Osteoblast (primary cell): ENCODE results near the gene NCAN. TPM values are rescaled to one million over a fixed set of nuclear protein-coding genes. Genes with fewer than 3 reads are reported as not detected.
A peak's percentile ranks its signal among the peaks of the same experiment; 100 is the strongest.

Source experiments
- DNase-seq: peaks from one replicate; pipeline ENCODE4 v3.0.0; 2011; ENCODE audit warnings: low spot score, mixed read lengths; ENCODE audit not compliant: insufficient read length; ENCODE audit errors: missing footprints
- H2AFZ ChIP-seq: 2 replicates; pipeline ENCODE4 v1.6.0; 2011; ENCODE audit warnings: mild to moderate bottlenecking, low read length
- H3K27ac ChIP-seq: 2 replicates; pipeline ENCODE4 v1.5.1; 2011; ENCODE audit warnings: mild to moderate bottlenecking, low read depth, low read length, moderate library complexity
- H3K27me3 ChIP-seq: 2 replicates; pipeline ENCODE4 v1.6.0; 2012; ENCODE audit warnings: mild to moderate bottlenecking, control low read depth, inconsistent platforms, low read length, moderate library complexity; ENCODE audit not compliant: insufficient read depth
- H3K36me3 ChIP-seq: 2 replicates; pipeline ENCODE4 v1.5.1; 2011; ENCODE audit warnings: mild to moderate bottlenecking, low read length, control low read depth, moderate library complexity; ENCODE audit not compliant: insufficient read depth
- H3K4me1 ChIP-seq: 2 replicates; pipeline ENCODE4 v1.5.1; 2011; ENCODE audit warnings: mild to moderate bottlenecking, low read length, control low read depth, moderate library complexity; ENCODE audit not compliant: insufficient read depth
- H3K4me2 ChIP-seq: 2 replicates; pipeline ENCODE4 v1.6.0; 2011; ENCODE audit warnings: mild to moderate bottlenecking, low read length; ENCODE audit not compliant: insufficient read depth
- H3K4me3 ChIP-seq: fragments of 200-600 bp; sonication (generic); 3 replicates; pipeline ENCODE4 v1.5.1; 2012; ENCODE audit warnings: mild to moderate bottlenecking, low read length, inconsistent platforms; ENCODE audit not compliant: insufficient read depth
- H3K79me2 ChIP-seq: 2 replicates; pipeline ENCODE4 v1.6.0; 2012; ENCODE audit warnings: mild to moderate bottlenecking, low read length, control low read depth, inconsistent platforms; ENCODE audit not compliant: insufficient read depth
- H3K9me3 ChIP-seq: 2 replicates; pipeline ENCODE4 v1.5.1; 2011; ENCODE audit warnings: low read depth, low read length, control low read depth
- H4K20me1 ChIP-seq: 2 replicates; pipeline ENCODE4 v1.6.0; 2012; ENCODE audit warnings: mild to moderate bottlenecking, low read length, control low read depth; ENCODE audit not compliant: insufficient read depth
- total RNA-seq: library from RNA; depleted of rRNA; stranded (reverse); fragments of >200 nt; gene quantifications from 2 replicates; pipeline ENCODE4 v1.2.3, GENCODE V29; 2012
- TF ChIP-seq, protein P1 (sequence below): IDR thresholded peaks from 2 replicates; pipeline ENCODE4 v1.5.1; 2011; ENCODE audit warnings: mild to moderate bottlenecking, low read depth, low read length, moderate library complexity; ENCODE audit errors: extremely low read depth

The NCAN gene
- total RNA-seq, 1 donor = not detected

DNA sequence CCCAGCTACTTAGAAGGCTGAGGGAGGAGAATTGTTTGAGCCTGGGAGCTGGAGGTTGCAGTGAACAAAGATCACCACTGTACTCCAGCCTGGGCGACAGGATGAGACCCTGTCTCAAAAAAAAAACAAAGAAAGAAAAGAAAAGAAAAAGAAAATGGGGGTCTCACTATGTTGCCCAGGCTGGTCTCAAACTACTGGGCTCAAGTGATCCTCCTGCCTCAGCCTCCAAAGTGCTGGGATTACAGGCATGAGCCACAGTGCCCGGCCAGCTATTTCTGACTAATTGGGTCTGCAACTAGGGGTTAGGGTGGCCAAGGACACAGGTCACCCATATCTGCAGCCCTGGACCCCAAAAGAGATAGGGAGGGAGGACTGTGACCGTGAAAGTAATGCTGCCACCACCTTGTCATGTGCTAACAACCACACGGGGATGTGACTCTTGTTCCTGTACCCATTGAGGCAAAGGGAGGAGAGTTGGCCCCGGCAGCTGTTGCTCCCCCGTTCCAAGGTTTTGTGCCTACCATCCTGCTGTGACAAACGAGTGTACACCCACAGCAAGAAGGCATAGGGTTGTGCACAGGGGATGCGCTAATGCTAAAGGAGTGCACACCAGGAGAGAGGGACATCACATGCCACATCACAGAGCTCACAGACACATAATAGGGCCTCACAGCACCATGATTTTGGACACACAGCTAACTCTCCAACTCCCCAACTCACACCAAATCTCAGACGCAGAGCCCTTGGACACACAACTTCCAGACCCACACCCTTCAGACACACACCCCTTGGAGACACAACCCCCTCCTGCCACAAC lies 42.3 kb upstream of the NCAN start:
- no peak overlapping the region for H3K27ac ChIP-seq
- H3K4me3 ChIP-seq = peak overlapping the region; percentile 30
- H3K36me3 ChIP-seq = no peaks in the 10 kb centered on the region
- no peaks in the 10 kb centered on the region for H3K27me3 ChIP-seq
- peaks cover 11% of the 10 kb centered on the region for H3K4me1 ChIP-seq
- H2AFZ ChIP-seq = no peak overlapping the region
- DNase-seq = peak; percentile 41
- H4K20me1 ChIP-seq = peaks cover 3% of the 10 kb centered on the region
- TF ChIP-seq, protein P1, sequence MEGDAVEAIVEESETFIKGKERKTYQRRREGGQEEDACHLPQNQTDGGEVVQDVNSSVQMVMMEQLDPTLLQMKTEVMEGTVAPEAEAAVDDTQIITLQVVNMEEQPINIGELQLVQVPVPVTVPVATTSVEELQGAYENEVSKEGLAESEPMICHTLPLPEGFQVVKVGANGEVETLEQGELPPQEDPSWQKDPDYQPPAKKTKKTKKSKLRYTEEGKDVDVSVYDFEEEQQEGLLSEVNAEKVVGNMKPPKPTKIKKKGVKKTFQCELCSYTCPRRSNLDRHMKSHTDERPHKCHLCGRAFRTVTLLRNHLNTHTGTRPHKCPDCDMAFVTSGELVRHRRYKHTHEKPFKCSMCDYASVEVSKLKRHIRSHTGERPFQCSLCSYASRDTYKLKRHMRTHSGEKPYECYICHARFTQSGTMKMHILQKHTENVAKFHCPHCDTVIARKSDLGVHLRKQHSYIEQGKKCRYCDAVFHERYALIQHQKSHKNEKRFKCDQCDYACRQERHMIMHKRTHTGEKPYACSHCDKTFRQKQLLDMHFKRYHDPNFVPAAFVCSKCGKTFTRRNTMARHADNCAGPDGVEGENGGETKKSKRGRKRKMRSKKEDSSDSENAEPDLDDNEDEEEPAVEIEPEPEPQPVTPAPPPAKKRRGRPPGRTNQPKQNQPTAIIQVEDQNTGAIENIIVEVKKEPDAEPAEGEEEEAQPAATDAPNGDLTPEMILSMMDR = no peak
- no peaks in the 10 kb centered on the region for H3K79me2 ChIP-seq
- H3K4me2 ChIP-seq = no peak overlapping the region
- H3K9me3 ChIP-seq = no peaks in the 10 kb centered on the region

DNA sequence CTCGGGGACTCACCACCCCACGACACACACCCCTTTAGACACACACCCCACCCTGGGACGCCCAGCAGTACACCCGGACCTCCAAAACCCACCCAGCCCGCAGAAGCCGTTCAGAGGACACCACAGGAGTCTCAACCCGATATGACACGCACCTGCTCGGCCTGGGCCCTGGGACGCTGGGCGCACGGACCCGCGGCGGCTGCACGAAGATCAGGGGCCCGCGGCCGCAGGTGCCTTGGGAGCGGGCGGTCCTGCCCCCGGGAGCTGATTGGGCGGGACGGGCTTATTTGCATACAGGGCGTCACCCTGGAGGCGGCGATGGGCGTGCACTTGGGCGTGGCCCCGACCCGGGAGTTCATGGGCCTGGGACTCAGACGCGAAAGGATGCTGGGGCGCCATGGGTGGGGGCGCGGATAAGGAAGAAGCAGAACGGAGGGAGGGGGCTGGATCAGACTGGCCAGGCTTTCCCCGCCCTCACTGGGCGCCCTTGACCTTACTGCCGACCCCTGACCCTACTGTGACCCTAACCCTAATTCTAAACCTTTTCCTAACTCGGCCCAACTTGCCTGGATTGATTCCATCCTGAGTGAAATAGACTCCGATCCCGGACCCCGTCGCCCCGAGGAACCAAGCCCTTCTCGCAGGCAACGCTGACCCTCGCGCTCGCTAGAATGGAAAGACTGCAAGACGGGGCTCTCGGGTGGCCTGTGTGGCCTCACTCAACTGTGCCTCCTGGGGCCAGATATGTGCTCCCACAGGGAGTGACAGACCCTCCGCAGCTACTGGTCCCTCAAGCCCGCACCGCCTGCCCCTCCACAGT lies 41.5 kb upstream of the NCAN start, which contains the start of gene MEF2B:
Gene MEF2B (minus strand): TSS at position 211 of the 820 bp plus-strand sequence. CDS start 19,528 bp downstream, outside the sequence.
- Histone ChIP-seq H3K4me3 (peak within 1 kb of the TSS; percentile 30), H3K4me2 (peak within 1 kb of the TSS; percentile 18), H2AFZ (no peak within 1 kb of the TSS), H3K4me1 (peaks cover 11% of the 10 kb centered on the region), H3K27ac (no peak within 1 kb of the TSS), H3K36me3 (no peaks in the 10 kb centered on the region), H3K9me3 (no peaks in the 10 kb centered on the region), H4K20me1 (peaks cover 3% of the 10 kb centered on the region), H3K79me2 (no peaks in the 10 kb centered on the region), H3K27me3 (no peaks in the 10 kb centered on the region)
- TF ChIP-seq, protein P1 = no peak
- DNase-seq = peak; percentile 97

DNA sequence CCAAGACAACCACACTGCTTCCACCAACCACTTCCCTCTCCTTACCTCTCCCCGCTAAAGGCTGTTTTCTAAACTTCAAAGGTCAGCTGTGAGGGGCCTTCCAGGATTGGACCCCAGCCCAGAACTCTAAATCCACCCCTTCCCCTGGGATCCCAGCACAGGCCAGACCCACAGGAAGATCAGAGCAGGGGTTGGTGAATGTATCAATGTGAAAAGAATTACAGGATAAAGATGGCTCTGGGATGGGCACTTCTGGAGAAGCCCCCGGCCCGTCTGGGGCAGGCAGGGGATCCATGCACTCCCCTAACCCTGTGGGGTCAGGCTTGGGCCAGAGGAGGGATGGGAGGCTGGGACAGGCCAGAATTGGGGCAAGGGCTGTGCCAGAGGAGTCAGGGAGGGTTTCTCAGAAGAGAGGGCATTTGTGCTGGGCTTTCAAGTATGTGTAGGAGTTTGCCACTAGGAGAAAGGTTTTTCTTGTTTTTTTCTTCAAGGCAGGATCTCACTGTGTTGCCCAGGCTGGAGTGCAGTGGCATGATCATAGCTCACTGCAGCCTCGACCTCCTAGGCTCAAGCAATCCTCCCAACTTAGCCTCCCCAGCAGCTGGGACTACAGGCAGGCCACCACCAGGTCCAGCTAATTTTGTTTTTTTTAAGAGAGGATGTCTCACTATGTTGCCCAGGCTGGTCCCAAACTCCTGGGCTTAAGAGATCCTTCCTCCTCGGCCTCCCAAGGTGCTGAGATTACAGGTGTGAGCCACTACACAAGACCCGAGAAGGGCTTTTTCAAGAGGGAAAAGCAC lies 40.7 kb upstream of the NCAN start:
- H2AFZ ChIP-seq = no peak overlapping the region
- no peak overlapping the region for H3K4me3 ChIP-seq
- DNase-seq = no peak
- H3K4me2 ChIP-seq = no peak overlapping the region
- H3K27ac ChIP-seq = no peak overlapping the region
- peaks cover 11% of the 10 kb centered on the region for H3K4me1 ChIP-seq
- no peaks in the 10 kb centered on the region for H3K27me3 ChIP-seq
- H3K9me3 ChIP-seq = no peaks in the 10 kb centered on the region
- TF ChIP-seq, protein P1 = no peak
- peaks cover 3% of the 10 kb centered on the region for H4K20me1 ChIP-seq
- no peaks in the 10 kb centered on the region for H3K36me3 ChIP-seq
- no peaks in the 10 kb centered on the region for H3K79me2 ChIP-seq
